ENCODE data around the gene GRIA1.

GRCh38 chr5:153618867-153619266, 128.4 kb downstream of the GRIA1 start:
- TF ChIP-seq CTCF (IDR thresholded peaks at IDR 0.05) (no peak), POLR2A (IDR thresholded peaks at IDR 0.05) (no peak)
